Measurements from ENCODE around the gene SLC39A13.

The SLC39A13 gene

GRCh38 chr11:47430524-47430923, 22.1 kb downstream of the SLC39A13 start:
- no peaks in the 10 kb centered on the region for H3K9me3 Mint-ChIP-seq

GRCh38 chr11:47431356-47432083, 23.1 kb downstream of the SLC39A13 start:
- Mint-ChIP-seq H3K27ac (no peak overlapping the region), H3K9me3 (no peaks in the 10 kb centered on the region), H3K4me1 (peaks cover 9% of the 10 kb centered on the region), H3K27me3 (no peaks in the 10 kb centered on the region), H3K4me3 (no peak overlapping the region)
- DNase-seq = no peak
- ATAC-seq = no peak

More at GRCh38 chr11:47430524-47430923, 22.1 kb downstream of the SLC39A13 start:
- peaks cover 19% of the 10 kb centered on the region for H3K4me1 Mint-ChIP-seq
- DNase-seq (no peak), ATAC-seq (no peak)
- H3K27me3 Mint-ChIP-seq = no peaks in the 10 kb centered on the region
- no peak overlapping the region for H3K27ac Mint-ChIP-seq
- H3K4me3 Mint-ChIP-seq = no peak overlapping the region

GRCh38 chr11:47433157-47433556, 24.8 kb downstream of the SLC39A13 start:
- ATAC-seq (no peak), DNase-seq (no peak)
- no peaks in the 10 kb centered on the region for H3K27me3 Mint-ChIP-seq
- H3K27ac Mint-ChIP-seq = no peak overlapping the region
- no peak overlapping the region for H3K4me3 Mint-ChIP-seq
- H3K9me3 Mint-ChIP-seq = no peaks in the 10 kb centered on the region
- H3K4me1 Mint-ChIP-seq = peaks cover 6% of the 10 kb centered on the region

GRCh38 chr11:47434011-47434786, 25.8 kb downstream of the SLC39A13 start:
- Mint-ChIP-seq H3K9me3 (no peaks in the 10 kb centered on the region), H3K4me3 (no peak overlapping the region), H3K27ac (no peak overlapping the region), H3K27me3 (no peaks in the 10 kb centered on the region), H3K4me1 (peaks cover 6% of the 10 kb centered on the region)
- ATAC-seq (no peak), DNase-seq (no peak)

GRCh38 chr11:47435687-47436086, 27.3 kb downstream of the SLC39A13 start:
- DNase-seq (no peak), ATAC-seq (no peak)
- peak overlapping the region in 1 of 2 donors; percentile 84 for H3K27ac Mint-ChIP-seq
- peaks cover under 1% of the 10 kb centered on the region for H3K4me1 Mint-ChIP-seq
- H3K27me3 Mint-ChIP-seq = no peaks in the 10 kb centered on the region
- H3K4me3 Mint-ChIP-seq = no peak overlapping the region
- H3K9me3 Mint-ChIP-seq = no peaks in the 10 kb centered on the region

- no peaks in the 10 kb centered on the region for H3K27me3 Mint-ChIP-seq
- DNase-seq = no peak
- no peak overlapping the region for H3K4me3 Mint-ChIP-seq
- ATAC-seq = no peak
- H3K27ac Mint-ChIP-seq = no peak overlapping the region
- H3K4me1 Mint-ChIP-seq = no peaks in the 10 kb centered on the region
- H3K9me3 Mint-ChIP-seq = no peaks in the 10 kb centered on the region
Measured at GRCh38 chr11:47436726-47437125, 28.3 kb downstream of the SLC39A13 start.

GRCh38 chr11:47437218-47437745, 28.9 kb downstream of the SLC39A13 start:
- H3K4me1 Mint-ChIP-seq = no peaks in the 10 kb centered on the region
- ATAC-seq (no peak), DNase-seq (no peak)
- H3K27me3 Mint-ChIP-seq = no peaks in the 10 kb centered on the region
- H3K9me3 Mint-ChIP-seq = no peaks in the 10 kb centered on the region
- peak overlapping the region in 1 of 2 donors; percentile 12 for H3K27ac Mint-ChIP-seq
- no peak overlapping the region for H3K4me3 Mint-ChIP-seq

- DNase-seq (no peak), ATAC-seq (no peak)
- Mint-ChIP-seq H3K4me3 (no peak overlapping the region), H3K27me3 (no peaks in the 10 kb centered on the region), H3K9me3 (no peaks in the 10 kb centered on the region), H3K27ac (peak overlapping the region in 1 of 2 donors; percentile 71), H3K4me1 (no peaks in the 10 kb centered on the region)
Measured at GRCh38 chr11:47437746-47438418, 29.5 kb downstream of the SLC39A13 start.

GRCh38 chr11:47438721-47439120, 30.3 kb downstream of the SLC39A13 start:
- no peak for DNase-seq
- no peak for ATAC-seq
- Mint-ChIP-seq H3K27ac (no peak overlapping the region), H3K4me1 (no peaks in the 10 kb centered on the region), H3K27me3 (no peaks in the 10 kb centered on the region), H3K4me3 (no peak overlapping the region), H3K9me3 (no peaks in the 10 kb centered on the region)

- Mint-ChIP-seq H3K4me3 (no peak overlapping the region), H3K27ac (no peak overlapping the region), H3K9me3 (no peaks in the 10 kb centered on the region), H3K27me3 (no peaks in the 10 kb centered on the region), H3K4me1 (no peaks in the 10 kb centered on the region)
- ATAC-seq = no peak
- no peak for DNase-seq
Measured at GRCh38 chr11:47440054-47440476, 31.7 kb downstream of the SLC39A13 start.

- ATAC-seq = no peak
- Mint-ChIP-seq H3K27ac (no peak overlapping the region), H3K4me1 (no peaks in the 10 kb centered on the region), H3K27me3 (no peaks in the 10 kb centered on the region), H3K4me3 (no peak overlapping the region), H3K9me3 (no peaks in the 10 kb centered on the region)
- DNase-seq = no peak
Measured at GRCh38 chr11:47441421-47441820, 33.0 kb downstream of the SLC39A13 start.

- ATAC-seq (no peak), DNase-seq (no peak)
- Mint-ChIP-seq H3K4me3 (no peak overlapping the region), H3K9me3 (no peaks in the 10 kb centered on the region), H3K27ac (no peak overlapping the region), H3K4me1 (no peaks in the 10 kb centered on the region), H3K27me3 (no peaks in the 10 kb centered on the region)
Measured at GRCh38 chr11:47442514-47442913, 34.1 kb downstream of the SLC39A13 start.

- H3K4me3 Mint-ChIP-seq = no peak overlapping the region
- no peaks in the 10 kb centered on the region for H3K4me1 Mint-ChIP-seq
- H3K27ac Mint-ChIP-seq = no peak overlapping the region
- no peak for ATAC-seq
- no peaks in the 10 kb centered on the region for H3K27me3 Mint-ChIP-seq
- no peaks in the 10 kb centered on the region for H3K9me3 Mint-ChIP-seq
- no peak for DNase-seq
Measured at GRCh38 chr11:47443028-47443700, 34.8 kb downstream of the SLC39A13 start.

GRCh38 chr11:47443817-47444216, 35.4 kb downstream of the SLC39A13 start:
- no peak overlapping the region for H3K4me3 Mint-ChIP-seq

GRCh38 chr11:47445840-47446239, 37.5 kb downstream of the SLC39A13 start:
- Mint-ChIP-seq H3K9me3 (no peaks in the 10 kb centered on the region), H3K4me1 (no peaks in the 10 kb centered on the region), H3K4me3 (no peak overlapping the region), H3K27me3 (no peaks in the 10 kb centered on the region), H3K27ac (no peak overlapping the region)
- DNase-seq (no peak), ATAC-seq (no peak)

More at GRCh38 chr11:47443817-47444216, 35.4 kb downstream of the SLC39A13 start:
- Mint-ChIP-seq H3K9me3 (no peaks in the 10 kb centered on the region), H3K27me3 (no peaks in the 10 kb centered on the region), H3K4me1 (no peaks in the 10 kb centered on the region), H3K27ac (no peak overlapping the region)
- ATAC-seq (no peak), DNase-seq (no peak)
